Smooth muscle cell (in vitro differentiated cells): ENCODE measurements around the gene ELF1. TPM values are rescaled to one million over a fixed set of nuclear protein-coding genes. Genes with fewer than 3 reads are reported as not detected.

Source experiments
- DNase-seq: peaks from one replicate; lab custom pipeline; 2025; ENCODE audit not compliant: unreplicated experiment; lab: John Stamatoyannopoulos, UW
- H2AFZ ChIP-seq: fragments of 200-600 bp; sonication (generic); 2 replicates; pipeline ENCODE4 v1.6.0; 2016; ENCODE audit warnings: antibody characterized with exemption, low read depth, mild to moderate bottlenecking
- H3F3A ChIP-seq: fragments of 200-600 bp; sonication (generic); 2 replicates; pipeline ENCODE4 v1.6.0; 2017; ENCODE audit warnings: antibody characterized with exemption, low read depth
- H3K27ac ChIP-seq: fragments of 200-600 bp; sonication (generic); 2 replicates; pipeline ENCODE4 v1.5.1; 2016; ENCODE audit warnings: low read depth, mild to moderate bottlenecking
- H3K27me3 ChIP-seq: fragments of 200-600 bp; sonication (generic); 2 replicates; pipeline ENCODE4 v1.6.1; 2016; ENCODE audit warnings: low read depth, mild to moderate bottlenecking
- H3K36me3 ChIP-seq: fragments of 200-600 bp; sonication (generic); 2 replicates; pipeline ENCODE4 v1.5.1; 2016; ENCODE audit warnings: low read depth
- H3K4me1 ChIP-seq: fragments of 200-600 bp; sonication (generic); 2 replicates; pipeline ENCODE4 v1.5.1; 2016; ENCODE audit warnings: low read depth
- H3K4me2 ChIP-seq: fragments of 200-600 bp; sonication (generic); 2 replicates; pipeline ENCODE4 v1.6.0; 2016; ENCODE audit warnings: mild to moderate bottlenecking
- H3K4me3 ChIP-seq: fragments of 200-600 bp; sonication (generic); 2 replicates; pipeline ENCODE4 v1.5.1; 2016; ENCODE audit warnings: mild to moderate bottlenecking
- H3K79me2 ChIP-seq: fragments of 200-600 bp; sonication (generic); 2 replicates; pipeline ENCODE4 v1.6.0; 2016; ENCODE audit warnings: low read depth, mild to moderate bottlenecking
- H3K9ac ChIP-seq: fragments of 200-600 bp; sonication (generic); 2 replicates; pipeline ENCODE4 v1.6.0; 2016; ENCODE audit warnings: low read depth
- H3K9me3 ChIP-seq: fragments of 200-600 bp; sonication (generic); replicated peaks from 2 replicates; pipeline ENCODE4 v1.5.1; 2016; ENCODE audit warnings: low read depth
- H4K20me1 ChIP-seq: fragments of 200-600 bp; sonication (generic); 2 replicates; pipeline ENCODE4 v1.6.0; 2016; ENCODE audit warnings: low read depth
- CTCF ChIP-seq: fragments of 200-600 bp; sonication (generic); IDR thresholded peaks from 2 replicates; pipeline ENCODE4 v1.5.1; 2017; ENCODE audit warnings: borderline replicate concordance, mild to moderate bottlenecking, antibody characterized with exemption; ENCODE audit not compliant: insufficient read depth, poor library complexity, severe bottlenecking
- WGBS: methylation state at CpG from one replicate; pipeline ENCODE4 v1.1.7; 2016; ENCODE audit warnings: low lambda C conversion rate; 5-methylcytosine and 5-hydroxymethylcytosine counted together
- polyA plus RNA-seq: library from polyadenylated mRNA; unstranded; fragments of >200 nt; fragmentation: Nextera tagmentation; extraction: Ambion mirVana; gene quantifications from 2 replicates; pipeline ENCODE4 v1.2.1, GENCODE V29; 2016
- total RNA-seq: library from RNA; depleted of rRNA; stranded (reverse); fragments of >200 nt; gene quantifications from 2 replicates; pipeline ENCODE4 v1.2.3, GENCODE V29; 2014

ELF1 gene
- total and polyA plus RNA-seq, 2 experiments from 2014 or later, result 21.2 to 53.1 TPM

GRCh38 chr13:41056826-41057711 lies 38.0 kb upstream of the ELF1 start:
- Histone ChIP-seq H3K79me2 (peaks cover 78% of the 10 kb centered on the region), H3K9ac (no peak overlapping the region), H3K9me3 (no peaks in the 10 kb centered on the region), H3F3A (peaks cover 4% of the 10 kb centered on the region), H3K27me3 (no peaks in the 10 kb centered on the region), H3K4me3 (no peak overlapping the region), H3K36me3 (no peaks in the 10 kb centered on the region), H3K27ac (no peak overlapping the region), H3K4me1 (peaks cover 9% of the 10 kb centered on the region), H3K4me2 (peak overlapping the region; percentile 98), H2AFZ (no peak overlapping the region), H4K20me1 (peaks cover 81% of the 10 kb centered on the region)
- WGBS, result 87% methylated on average over 11 of the region's 11 CpGs
- no peak for TF ChIP-seq CTCF
- DNase-seq, result no peak

GRCh38 chr13:41056194-41056593 lies 37.1 kb upstream of the ELF1 start:
- H3K4me3 ChIP-seq, result no peak overlapping the region
- DNase-seq, result no peak
- no peaks in the 10 kb centered on the region for H3K36me3 ChIP-seq
- H3K27me3 ChIP-seq, result no peaks in the 10 kb centered on the region
- no peak overlapping the region for H3K27ac ChIP-seq
- H3K9ac ChIP-seq, result no peak overlapping the region
- H4K20me1 ChIP-seq, result peaks cover 88% of the 10 kb centered on the region
- H3K4me2 ChIP-seq, result no peak overlapping the region
- no peak for TF ChIP-seq CTCF
- H2AFZ ChIP-seq, result no peak overlapping the region
- no peaks in the 10 kb centered on the region for H3K9me3 ChIP-seq
- H3F3A ChIP-seq, result peaks cover 4% of the 10 kb centered on the region
- H3K4me1 ChIP-seq, result peaks cover 9% of the 10 kb centered on the region
- H3K79me2 ChIP-seq, result peaks cover 86% of the 10 kb centered on the region

- Histone ChIP-seq H4K20me1 (peaks cover 97% of the 10 kb centered on the region), H3K9ac (no peak overlapping the region), H3K27ac (no peak overlapping the region), H3K4me2 (peak overlapping the region; percentile 4), H3K4me1 (peaks cover 9% of the 10 kb centered on the region), H3K9me3 (no peaks in the 10 kb centered on the region), H3K36me3 (no peaks in the 10 kb centered on the region), H3K27me3 (no peaks in the 10 kb centered on the region), H2AFZ (no peak overlapping the region), H3K79me2 (peaks cover 98% of the 10 kb centered on the region), H3K4me3 (no peak overlapping the region), H3F3A (no peaks in the 10 kb centered on the region)
- WGBS, result 91% methylated on average over 5 of the region's 5 CpGs
- no peak for DNase-seq
- peak; percentile 14 for TF ChIP-seq CTCF
Measured at GRCh38 chr13:41054919-41055619, 36.0 kb upstream of the ELF1 start.
